Subcutaneous adipose tissue (tissue), 4 donors: ENCODE measurements around the gene APOBR. TPM values are rescaled to one million over a fixed set of nuclear protein-coding genes. Genes with fewer than 3 reads are reported as not detected.

Experiments
- total RNA-seq, 4 donors: library from RNA; depleted of rRNA; stranded (reverse); fragments of >200 nt; gene quantifications; one replicate each; pipeline ENCODE4 v1.1.0, GENCODE V29; 2016
- TF ChIP-seq, protein P1 (sequence below): fragments of 450-650 bp; IDR thresholded peaks from one replicate; pipeline ENCODE4 v1.5.1; 2016; ENCODE audit warnings: low read depth, mild to moderate bottlenecking, control low read depth, antibody characterized with exemption, moderate library complexity

APOBR gene
- total RNA-seq, 4 donors from 2014 or later: 1.6 to 8.7 (median 2.8) TPM

GRCh38 chr16:28514246-28514645 is 19.8 kb downstream of the APOBR start:
- TF ChIP-seq, protein P1, sequence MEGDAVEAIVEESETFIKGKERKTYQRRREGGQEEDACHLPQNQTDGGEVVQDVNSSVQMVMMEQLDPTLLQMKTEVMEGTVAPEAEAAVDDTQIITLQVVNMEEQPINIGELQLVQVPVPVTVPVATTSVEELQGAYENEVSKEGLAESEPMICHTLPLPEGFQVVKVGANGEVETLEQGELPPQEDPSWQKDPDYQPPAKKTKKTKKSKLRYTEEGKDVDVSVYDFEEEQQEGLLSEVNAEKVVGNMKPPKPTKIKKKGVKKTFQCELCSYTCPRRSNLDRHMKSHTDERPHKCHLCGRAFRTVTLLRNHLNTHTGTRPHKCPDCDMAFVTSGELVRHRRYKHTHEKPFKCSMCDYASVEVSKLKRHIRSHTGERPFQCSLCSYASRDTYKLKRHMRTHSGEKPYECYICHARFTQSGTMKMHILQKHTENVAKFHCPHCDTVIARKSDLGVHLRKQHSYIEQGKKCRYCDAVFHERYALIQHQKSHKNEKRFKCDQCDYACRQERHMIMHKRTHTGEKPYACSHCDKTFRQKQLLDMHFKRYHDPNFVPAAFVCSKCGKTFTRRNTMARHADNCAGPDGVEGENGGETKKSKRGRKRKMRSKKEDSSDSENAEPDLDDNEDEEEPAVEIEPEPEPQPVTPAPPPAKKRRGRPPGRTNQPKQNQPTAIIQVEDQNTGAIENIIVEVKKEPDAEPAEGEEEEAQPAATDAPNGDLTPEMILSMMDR: no peak

DNA sequence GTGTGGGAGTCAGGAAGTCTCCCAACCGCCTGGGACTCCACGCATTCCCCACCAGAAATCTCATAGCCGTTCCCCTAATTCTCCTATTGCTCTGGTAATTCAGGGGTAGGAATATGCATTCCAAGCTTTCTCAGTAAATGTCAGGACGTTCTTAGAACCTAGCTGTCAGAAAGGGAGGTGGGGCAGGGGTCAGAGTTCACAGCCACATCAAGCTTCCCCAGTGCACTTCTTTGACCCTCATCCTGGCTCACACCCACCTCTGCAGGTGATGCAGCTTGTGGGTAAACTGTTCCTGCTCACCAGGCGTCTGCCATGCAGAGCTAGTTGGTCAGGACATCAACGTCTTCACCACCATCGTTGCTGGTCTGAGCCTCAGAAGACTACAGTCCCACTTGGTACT is 26.2 kb downstream of the APOBR start:
- TF ChIP-seq, protein P1: no peak

GRCh38 chr16:28521436-28521835 is 27.0 kb downstream of the APOBR start:
- TF ChIP-seq, protein P1: no peak

GRCh38 chr16:28522792-28523191 is 28.3 kb downstream of the APOBR start:
- TF ChIP-seq, protein P1: no peak

- TF ChIP-seq, protein P1: no peak
Observed at GRCh38 chr16:28524681-28525171, 30.3 kb downstream of the APOBR start.

GRCh38 chr16:28526201-28527099 is 32.0 kb downstream of the APOBR start:
- TF ChIP-seq, protein P1: no peak

- TF ChIP-seq, protein P1: no peak
Observed at GRCh38 chr16:28527985-28528384, 33.5 kb downstream of the APOBR start.
